Measurements from ENCODE around the gene TMEM178B. TPM values are rescaled to one million over a fixed set of nuclear protein-coding genes. Genes with fewer than 3 reads are reported as not detected.

The TMEM178B gene
- total and polyA plus RNA-seq, 9 of the 15 experiments (the other 6 are each of a cell fraction or from before 2014, with no cell fraction given), result under 0.01 to 0.03 (median 0.01) TPM; not detected in 5

GRCh38 chr7:141276031-141276430, 202.2 kb downstream of the TMEM178B start:
- Histone ChIP-seq H3K36me3 (ENCODE audit: control insufficient read depth, insufficient read depth, low read length) (no peaks in the 10 kb centered on the region), H4K20me1 (replicated peaks; ENCODE audit: control insufficient read depth, insufficient read depth, low read length) (no peaks in the 10 kb centered on the region), H3K4me2 (ENCODE audit: insufficient read depth, low read length) (no peak overlapping the region), H3K9me1 (ENCODE audit: control insufficient read depth, insufficient read depth, low read length) (no peaks in the 10 kb centered on the region), H3K79me2 (ENCODE audit: control insufficient read depth, insufficient read depth, low read length) (no peaks in the 10 kb centered on the region), H2AFZ (ENCODE audit: low read depth, low read length) (no peak overlapping the region), H3K9ac (ENCODE audit: insufficient read depth in 1 of 2, low read depth in 2 of 2, low read length in 2 of 2) (no peak overlapping the region), H3K4me1 (replicated peaks in 1 of 2; ENCODE audit: control insufficient read depth in 2 of 2, insufficient read depth in 2 of 2, low read length in 2 of 2) (no peaks in the 10 kb centered on the region), H3K27me3 (ENCODE audit: control insufficient read depth in 2 of 2, insufficient read depth in 2 of 2, low read length in 2 of 2) (peaks cover 0 to 3% of the 10 kb centered on the region in 2 experiments; a peak in 3 of 5 replicates), H3K9me3 (replicated peaks; ENCODE audit: control insufficient read depth, insufficient read depth, low read depth, low read length) (no peaks in the 10 kb centered on the region), H3K27ac (ENCODE audit: extremely low read depth, low read depth, low read length) (no peak overlapping the region), H3K4me3 (no peak overlapping the region)
- no peak for ATAC-seq
- no peak for DNase-seq (ENCODE audit: extremely low read depth in 1 of 4, low spot score in 3 of 4)
- intact Hi-C loops (cut with micrococcal nuclease) (no loop called here), in situ Hi-C loops (cut with MboI) (no loop called here)
- TF ChIP-seq ZNF316 (IDR thresholded peaks at IDR 0.05) (no peak), CBX3 (IDR thresholded peaks at IDR 0.05; ENCODE audit: borderline replicate concordance in 1 of 2, low read length in 2 of 2) (no peak), PPARD (CRISPR knock-in tag; IDR thresholded peaks at IDR 0.05) (no peak), ZNF121 (CRISPR knock-in tag; conservative IDR thresholded peaks at IDR 0.05) (no peak), ZBTB40 (IDR thresholded peaks at IDR 0.05) (no peak), ZBTB40 (CRISPR knock-in tag; IDR thresholded peaks at IDR 0.05) (no peak), ATF2 (CRISPR knock-in tag; IDR thresholded peaks at IDR 0.05) (no peak), TCF7L2 (IDR thresholded peaks at IDR 0.05; ENCODE audit: low read depth, low read length) (no peak), ZNF445 (CRISPR knock-in tag; IDR thresholded peaks at IDR 0.05; ENCODE audit: low read depth) (no peak), BRCA1 (IDR thresholded peaks at IDR 0.05) (no peak), BRCA1 (CRISPR knock-in tag; IDR thresholded peaks at IDR 0.05) (no peak), THRA (IDR thresholded peaks at IDR 0.05) (no peak), BACH1 (tag; IDR thresholded peaks at IDR 0.05) (no peak)
- WGBS (ENCODE audit: insufficient coverage, low coverage, missing lambda C conversion rate), result 0% methylated on average over 4 of the region's 4 CpGs
- BruUV-seq (replicated peaks), result no TSS peak
- FAIRE-seq, result no peak
- ChIA-PET POLR2A (no interaction called here), CTCF (ENCODE audit: low intra/inter-chr PET ratio) (no interaction called here)
